Neutrophil (primary cell): ENCODE results near the gene FCHSD2.
A peak's percentile ranks its signal among the peaks of the same experiment; 100 is the strongest.
"Not testable (repeated sequence)": the region's sequence is repeated elsewhere in the genome, so short reads cannot be mapped to it uniquely, and the experiment has no call there.

ENCODE experiments used
- H3K27ac ChIP-seq: fragments of 200-600 bp; sonication (generic); 2 replicates; pipeline ENCODE4 v1.5.1; 2016; ENCODE audit warnings: mild to moderate bottlenecking, moderate library complexity
- H3K27me3 ChIP-seq: fragments of 200-600 bp; sonication (generic); 2 replicates; pipeline ENCODE4 v1.6.0; 2016; ENCODE audit warnings: mild to moderate bottlenecking
- H3K36me3 ChIP-seq: fragments of 200-600 bp; sonication (generic); 2 replicates; pipeline ENCODE4 v1.5.1; 2017
- H3K4me1 ChIP-seq, 2 experiments: fragments of 200-600 bp in 1 of 2; sonication (generic) in 1 of 2; 1 replicate in 1 of 2; 2 replicates in 1 of 2; pipeline versions ENCODE4 v1.5.1 to v1.6.1; 2013 to 2016; ENCODE audit warnings: low read depth in 1 of 2, low read length in 1 of 2, mild to moderate bottlenecking in 1 of 2, moderate library complexity in 1 of 2; ENCODE audit not compliant: control insufficient read depth in 1 of 2, insufficient read depth in 1 of 2
- H3K4me3 ChIP-seq, 2 experiments: fragments of 200-600 bp in 1 of 2; sonication (generic) in 1 of 2; 1 replicate in 1 of 2; 2 replicates in 1 of 2; pipeline ENCODE4 v1.5.1; 2013 to 2016; ENCODE audit warnings: low read depth in 1 of 2, low read length in 1 of 2, mild to moderate bottlenecking in 1 of 2, moderate library complexity in 1 of 2
- H3K9me3 ChIP-seq: fragments of 200-600 bp; sonication (generic); 2 replicates; pipeline ENCODE4 v1.5.1; 2016
- CTCF ChIP-seq: fragments of 200-600 bp; sonication (generic); IDR thresholded peaks from 2 replicates; pipeline ENCODE4 v1.5.1; 2016; ENCODE audit warnings: antibody characterized with exemption

The FCHSD2 gene

GRCh38 chr11:73124800-73125199, 17.3 kb downstream of the FCHSD2 start:
- Histone ChIP-seq H3K27ac (peak overlapping the region; percentile 7), H3K36me3 (no peaks in the 10 kb centered on the region), H3K4me3 (no peak overlapping the region), H3K4me1 (peaks cover 0 to 3% of the 10 kb centered on the region in 2 experiments), H3K27me3 (no peaks in the 10 kb centered on the region), H3K9me3 (no peaks in the 10 kb centered on the region)
- no peak for TF ChIP-seq CTCF

GRCh38 chr11:73123892-73124291, 18.2 kb downstream of the FCHSD2 start:
- H3K36me3 ChIP-seq, H3K27ac ChIP-seq, H3K4me3 ChIP-seq, H3K4me1 ChIP-seq, H3K27me3 ChIP-seq, H3K9me3 ChIP-seq: not testable (repeated sequence)

- Histone ChIP-seq H3K9me3 (no peaks in the 10 kb centered on the region), H3K27me3 (no peaks in the 10 kb centered on the region), H3K4me1 (peaks cover 12 to 13% of the 10 kb centered on the region in 2 experiments), H3K4me3 (no peak overlapping the region), H3K27ac (no peak overlapping the region), H3K36me3 (no peaks in the 10 kb centered on the region)
- TF ChIP-seq CTCF = no peak
Measured at GRCh38 chr11:73121692-73122091, 20.4 kb downstream of the FCHSD2 start.

GRCh38 chr11:73117071-73117470, 25.0 kb downstream of the FCHSD2 start:
- no peak overlapping the region for H3K4me3 ChIP-seq
- peaks cover 15 to 20% of the 10 kb centered on the region in 2 experiments for H3K4me1 ChIP-seq
- H3K27ac ChIP-seq = peak overlapping the region; percentile 49
- TF ChIP-seq CTCF = no peak
- H3K27me3 ChIP-seq = no peaks in the 10 kb centered on the region
- no peaks in the 10 kb centered on the region for H3K36me3 ChIP-seq
- H3K9me3 ChIP-seq = no peaks in the 10 kb centered on the region

GRCh38 chr11:73116636-73117035, 25.5 kb downstream of the FCHSD2 start:
- H3K9me3 ChIP-seq = no peaks in the 10 kb centered on the region
- TF ChIP-seq CTCF = no peak
- H3K27ac ChIP-seq = peak overlapping the region; percentile 49
- peaks cover 15 to 20% of the 10 kb centered on the region in 2 experiments for H3K4me1 ChIP-seq
- no peaks in the 10 kb centered on the region for H3K36me3 ChIP-seq
- H3K4me3 ChIP-seq = no peak overlapping the region
- H3K27me3 ChIP-seq = no peaks in the 10 kb centered on the region

DNA sequence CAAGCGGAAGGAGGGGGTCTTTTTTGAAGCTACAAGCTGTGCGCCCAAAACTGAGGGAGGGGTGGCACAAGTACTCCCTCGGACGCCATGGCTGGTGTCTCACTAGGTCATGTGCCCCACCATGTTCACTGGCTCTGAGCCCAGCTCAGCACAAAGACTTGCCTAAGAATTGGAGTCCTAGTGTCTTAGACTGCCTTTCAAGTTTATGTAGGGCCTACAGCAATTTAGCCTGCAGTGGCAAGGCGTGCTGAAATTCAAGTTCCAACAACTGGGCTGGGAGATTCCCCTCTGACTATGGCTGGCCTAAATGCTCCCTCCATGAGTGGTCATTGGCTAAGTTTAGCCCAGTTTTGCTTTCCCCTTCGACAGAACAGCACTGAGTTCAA, 27.3 kb downstream of the FCHSD2 start:
- H3K4me1 ChIP-seq = peaks cover 15 to 20% of the 10 kb centered on the region in 2 experiments
- H3K27ac ChIP-seq = no peak overlapping the region
- H3K36me3 ChIP-seq = no peaks in the 10 kb centered on the region
- no peaks in the 10 kb centered on the region for H3K27me3 ChIP-seq
- H3K4me3 ChIP-seq = no peak overlapping the region
- no peak for TF ChIP-seq CTCF
- H3K9me3 ChIP-seq = no peaks in the 10 kb centered on the region
